Stimulated activated CD4-positive, alpha-beta T cell treated with anti-CD3 and anti-CD28 coated beads, Interleukin-4, amount 100 ng/mL, for 1 hour (primary cell): ENCODE results near the gene REEP3.
"Not testable (repeated sequence)": the region's sequence is repeated elsewhere in the genome, so short reads cannot be mapped to it uniquely, and the experiment has no call there.

Experiments
- DNase-seq: peaks from one replicate; pipeline ENCODE4 v3.0.0-alpha.2; 2020

Gene REEP3

GRCh38 chr10:63520500-63521415, at the start of gene REEP3:
Gene REEP3 (plus strand): TSS chr10:63521401. CDS start chr10:63521546, 145 bp downstream.
- peak; percentile 21 for DNase-seq

- no peak for DNase-seq
Measured at GRCh38 chr10:63474488-63474887, 46.7 kb upstream of the REEP3 start.

- no peak for DNase-seq
Measured at GRCh38 chr10:63477927-63478326, 43.3 kb upstream of the REEP3 start.

DNA sequence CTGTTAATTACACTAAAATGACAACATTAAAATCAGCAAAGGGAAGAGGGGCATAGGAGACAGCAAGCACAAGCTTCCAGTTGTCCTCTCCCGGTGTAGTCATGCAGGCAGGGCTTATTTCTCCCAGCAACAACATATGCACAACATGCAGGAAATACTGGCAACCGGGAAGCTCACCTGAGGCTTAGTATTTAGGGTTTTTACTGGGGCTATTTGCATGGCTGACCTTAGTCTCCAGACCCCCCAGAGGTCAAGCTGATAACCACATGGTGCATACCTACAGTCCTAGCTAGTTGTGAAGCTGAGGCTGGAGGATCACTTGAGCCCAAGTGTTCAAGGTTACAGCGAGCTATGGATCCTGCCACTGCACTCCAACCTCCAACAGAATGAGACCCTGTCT, 42.6 kb upstream of the REEP3 start:
- DNase-seq = no peak

DNA sequence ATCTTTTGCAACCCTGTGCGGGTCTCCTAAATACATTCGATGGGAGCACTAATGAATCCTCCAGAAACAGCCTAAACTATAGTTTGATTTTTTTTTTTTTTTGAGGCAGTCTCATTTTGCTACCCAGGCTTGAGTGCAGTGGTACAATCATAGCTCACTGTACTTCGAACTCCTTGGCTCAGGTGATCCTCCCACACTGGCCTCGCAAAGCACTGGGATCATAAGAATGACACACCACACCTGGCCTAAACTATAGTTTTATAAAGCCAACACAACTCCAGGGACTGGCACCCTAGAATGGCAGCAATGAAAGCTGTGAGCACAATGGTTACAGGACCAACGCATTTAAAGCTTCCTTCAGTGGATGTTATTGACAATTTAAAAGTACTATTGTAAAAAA, 41.0 kb upstream of the REEP3 start:
- no peak for DNase-seq

- no peak for DNase-seq
Measured at GRCh38 chr10:63481815-63482421, 39.3 kb upstream of the REEP3 start.

- no peak for DNase-seq
Measured at GRCh38 chr10:63483983-63484382, 37.2 kb upstream of the REEP3 start.

DNA sequence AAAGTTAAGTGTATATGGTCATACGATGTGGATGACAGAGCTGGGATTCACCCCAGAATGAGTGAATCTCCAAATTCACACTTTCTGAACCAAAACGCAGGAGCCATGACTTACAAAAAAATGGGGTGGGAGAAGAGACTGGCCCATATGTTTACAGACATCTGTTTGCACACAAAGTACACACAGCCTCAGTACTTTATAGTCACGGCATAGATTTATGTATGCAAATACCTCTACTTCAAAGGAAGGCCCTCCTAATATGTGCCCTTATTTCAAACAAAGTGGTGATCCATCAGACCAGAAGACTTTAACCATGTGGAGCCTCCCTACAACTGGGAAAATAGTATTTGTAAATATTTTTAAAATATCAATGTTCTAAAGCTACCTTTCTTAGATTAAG, 33.2 kb upstream of the REEP3 start:
- DNase-seq = no peak

- no peak for DNase-seq
Measured at GRCh38 chr10:63489838-63490237, 31.4 kb upstream of the REEP3 start.

DNA sequence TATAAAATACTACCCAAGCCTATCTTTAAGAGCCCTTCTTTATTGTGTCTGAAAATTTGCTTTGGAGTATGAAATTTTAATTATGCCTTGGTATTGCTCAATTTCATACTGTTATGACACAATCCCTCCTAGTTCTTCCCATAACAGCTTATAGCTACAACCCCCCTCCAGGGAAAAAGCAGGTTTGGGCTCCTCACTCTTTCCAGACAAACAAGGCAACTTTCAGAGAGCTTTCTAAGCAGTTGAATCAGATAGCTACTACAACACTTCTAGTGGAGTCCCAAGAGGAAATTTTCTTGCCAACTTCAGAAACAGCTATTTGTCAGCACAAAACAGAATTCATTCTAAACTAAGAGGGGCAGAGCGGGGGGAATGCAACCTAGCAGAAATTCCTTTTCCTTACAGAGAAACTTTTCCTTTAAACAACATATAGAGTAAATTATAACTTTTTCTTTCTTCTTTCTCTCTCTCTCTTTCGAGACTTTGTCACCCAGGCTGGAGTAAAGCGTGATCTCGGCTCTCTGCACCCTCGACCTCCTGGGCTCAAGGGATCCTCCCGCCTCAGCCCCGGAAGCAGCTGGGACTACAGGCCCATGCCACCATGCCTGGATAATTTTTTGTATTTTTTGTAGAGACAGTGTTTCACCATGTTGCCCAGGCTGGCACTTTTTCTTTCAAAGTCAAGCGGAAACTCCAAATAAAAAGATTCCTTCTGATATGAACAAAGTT, 29.4 kb upstream of the REEP3 start:
- DNase-seq = no peak

- not testable (repeated sequence) for DNase-seq
Measured at GRCh38 chr10:63492317-63492690, 28.9 kb upstream of the REEP3 start.

DNA sequence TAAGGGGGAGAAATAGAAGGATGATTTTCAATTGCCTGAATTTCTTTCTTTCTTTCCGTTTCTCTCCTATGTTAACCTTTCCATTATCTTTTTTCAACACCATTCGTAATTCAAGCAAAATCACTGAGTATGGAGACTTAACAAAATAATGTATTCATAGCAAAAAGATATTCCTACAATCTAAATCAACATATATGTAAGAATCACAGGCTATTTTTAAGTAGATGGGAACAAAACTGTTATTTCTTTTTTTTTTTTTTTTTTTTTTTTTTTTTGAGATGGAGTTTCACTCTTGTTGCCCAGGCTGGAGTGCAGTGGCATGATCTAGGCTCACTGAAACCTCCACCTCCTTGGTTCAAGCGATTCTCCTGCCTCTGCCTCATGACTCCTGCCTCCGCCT, 28.2 kb upstream of the REEP3 start:
- no peak for DNase-seq

DNA sequence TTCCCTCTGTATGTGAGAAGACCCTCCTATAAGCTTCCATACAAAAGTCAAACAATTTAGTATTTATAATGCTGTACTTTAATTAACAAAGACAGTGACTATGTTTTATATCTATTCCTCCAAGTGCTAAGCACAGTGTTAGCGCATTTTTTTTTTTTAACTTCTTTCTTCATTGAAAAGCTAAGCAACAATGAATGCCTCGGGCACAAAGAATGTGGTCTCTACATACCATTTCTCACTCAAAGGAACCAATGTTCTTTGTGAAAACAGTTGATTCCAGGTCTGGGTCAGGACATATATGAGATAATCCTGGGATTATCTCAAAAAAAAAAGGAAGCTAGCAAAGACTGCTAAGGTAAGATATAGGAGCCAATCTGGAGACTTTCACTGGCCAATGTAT, 26.2 kb upstream of the REEP3 start:
- no peak for DNase-seq

DNA sequence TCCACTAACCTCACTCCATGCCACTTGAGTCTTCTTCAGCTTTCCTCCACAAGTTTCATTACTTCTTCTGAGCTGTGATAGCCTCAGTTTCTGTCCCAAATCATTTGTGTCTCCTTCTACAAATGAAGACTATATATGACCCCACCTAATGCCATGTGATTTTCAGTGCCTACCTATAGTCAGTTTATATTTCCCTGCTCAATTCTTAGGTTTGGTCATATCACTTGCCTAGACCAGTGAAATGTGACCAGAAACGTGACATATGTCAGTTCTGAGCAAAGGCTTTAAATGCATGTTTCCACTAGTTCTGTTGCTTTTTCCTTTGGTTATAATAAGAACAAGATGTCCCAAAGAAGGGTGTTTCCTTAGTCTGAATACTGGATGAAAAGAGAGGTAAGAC, 24.6 kb upstream of the REEP3 start:
- DNase-seq = no peak

GRCh38 chr10:63497321-63497720, 23.9 kb upstream of the REEP3 start:
- DNase-seq = no peak

DNA sequence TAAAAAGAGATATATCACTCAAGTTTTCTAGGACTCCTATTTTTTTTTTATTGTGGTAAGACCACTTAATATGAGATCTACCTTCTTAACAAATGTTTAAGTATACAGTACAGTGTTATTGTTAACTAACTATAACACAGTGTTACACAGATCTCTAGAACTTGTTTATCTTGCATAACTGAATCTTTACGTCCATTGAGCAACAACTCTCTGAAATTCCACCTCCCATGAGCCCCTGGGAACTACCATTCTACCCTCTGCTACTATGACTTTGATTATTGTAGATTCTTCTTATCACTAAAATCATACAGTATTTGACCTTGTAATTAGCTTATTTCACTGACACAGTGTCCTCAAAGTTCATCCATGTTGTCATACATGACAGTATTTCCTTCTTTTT, 22.5 kb upstream of the REEP3 start:
- no peak for DNase-seq

GRCh38 chr10:63500551-63500950, 20.6 kb upstream of the REEP3 start:
- DNase-seq = not testable (repeated sequence)

DNA sequence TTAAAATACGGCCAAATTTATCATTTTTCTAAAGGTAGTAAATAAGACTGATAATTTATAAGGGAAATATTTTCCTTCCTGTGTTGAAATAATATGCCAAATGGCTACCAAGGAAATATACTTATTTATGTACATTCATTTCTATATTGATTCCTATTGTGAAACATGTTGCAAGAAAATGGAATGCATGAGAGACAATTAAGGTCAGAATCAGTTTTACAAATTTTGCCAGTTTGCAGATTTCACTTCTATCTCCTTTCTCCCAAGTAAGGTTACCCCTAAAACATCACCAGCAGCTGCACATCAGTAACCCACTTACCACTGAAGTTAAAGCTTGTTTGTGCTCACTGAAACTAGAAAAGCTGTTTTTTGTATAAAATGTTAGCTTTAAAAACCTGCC, 19.2 kb upstream of the REEP3 start:
- DNase-seq = no peak

DNA sequence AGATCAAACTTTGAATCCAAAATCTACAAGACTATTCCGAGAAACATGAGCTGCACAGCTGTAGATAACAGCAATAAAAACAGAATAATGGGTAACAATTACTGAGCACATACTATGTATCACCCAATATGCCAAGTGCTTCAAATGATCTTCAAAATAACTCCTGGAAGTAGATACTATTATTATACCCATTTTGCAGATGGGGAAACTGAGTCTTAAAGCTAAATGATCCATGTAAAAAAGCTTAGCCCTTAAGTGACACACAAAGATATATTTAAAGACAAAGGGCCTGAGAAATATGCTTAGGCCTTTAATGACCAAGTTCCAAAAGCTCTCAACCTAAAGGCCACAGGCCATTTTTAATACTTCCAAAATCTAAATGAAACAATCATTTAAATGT, 18.4 kb upstream of the REEP3 start:
- DNase-seq = no peak

DNA sequence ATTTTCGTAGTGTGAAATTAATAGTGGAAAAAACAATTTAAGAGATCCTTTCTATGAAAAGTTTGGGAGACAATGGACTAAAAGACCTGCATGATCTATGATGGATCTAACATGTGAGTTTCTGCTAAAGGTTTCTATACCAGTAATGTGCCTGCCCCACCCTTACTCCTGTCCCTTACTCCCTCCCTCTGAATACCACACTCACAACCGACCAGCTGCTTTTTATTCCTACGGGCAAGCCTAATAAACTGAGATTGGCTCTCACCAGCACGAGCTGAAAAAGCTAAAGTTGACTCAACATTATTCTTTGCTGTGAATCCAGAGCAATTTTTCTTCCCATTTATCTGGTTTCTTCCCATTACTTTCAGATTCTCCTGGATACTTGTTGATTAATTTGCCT, 17.8 kb upstream of the REEP3 start:
- no peak for DNase-seq

- no peak for DNase-seq
Measured at GRCh38 chr10:63504145-63504881, 16.9 kb upstream of the REEP3 start.

DNA sequence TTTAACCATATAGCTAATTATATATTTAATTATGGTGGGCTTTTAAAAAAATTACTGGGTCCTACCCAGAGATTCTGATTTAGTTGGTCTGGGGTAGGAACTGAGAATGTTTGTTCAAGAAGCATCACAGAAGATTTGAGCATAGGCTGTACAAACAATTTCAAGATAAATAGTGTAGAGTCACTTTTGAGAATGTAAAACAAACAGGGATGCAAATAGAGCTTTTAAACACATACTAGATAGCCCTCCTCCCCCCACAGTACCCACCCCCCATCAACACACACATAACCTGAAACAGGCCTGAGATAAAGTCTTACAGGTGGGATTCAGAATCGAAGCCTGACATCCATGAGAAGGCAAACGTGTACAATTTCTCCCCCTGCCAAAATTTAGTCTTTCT, 15.6 kb upstream of the REEP3 start:
- DNase-seq = no peak

- DNase-seq = no peak
Measured at GRCh38 chr10:63506554-63506953, 14.6 kb upstream of the REEP3 start.
